WTC11 (cell line): ENCODE results near the gene FN3K.

Source experiments
- ARID4B ChIP-seq: sonication (generic); formaldehyde crosslinking; IDR thresholded peaks from 2 replicates; pipeline ENCODE4 v1.8.0; 2023; ENCODE audit warnings: missing genetic modification reagents, mild to moderate bottlenecking, borderline replicate concordance
- ATF2 ChIP-seq: sonication (generic); formaldehyde crosslinking; IDR thresholded peaks from 2 replicates; pipeline ENCODE4 v1.8.1; 2022; ENCODE audit warnings: low read depth, missing genetic modification reagents, borderline replicate concordance
- CTCF ChIP-seq: fragments of 200-600 bp; IDR thresholded peaks from 2 replicates; pipeline ENCODE4 v1.8.0; 2022; ENCODE audit warnings: antibody characterized with exemption
- ELF4 ChIP-seq: sonication (generic); formaldehyde crosslinking; IDR thresholded peaks from 2 replicates; pipeline ENCODE4 v1.8.1; 2022; ENCODE audit warnings: low read depth, mild to moderate bottlenecking, moderate library complexity, missing genetic modification reagents
- NFE2L1 ChIP-seq: sonication (generic); formaldehyde crosslinking; IDR thresholded peaks from 2 replicates; pipeline ENCODE4 v1.8.1; 2023; ENCODE audit warnings: missing genetic modification reagents
- SP1 ChIP-seq: sonication (generic); formaldehyde crosslinking; conservative IDR thresholded peaks from 2 replicates; pipeline ENCODE4 v1.8.1; 2022; ENCODE audit warnings: missing genetic modification reagents
- STAT6 ChIP-seq: sonication (generic); formaldehyde crosslinking; conservative IDR thresholded peaks from 2 replicates; pipeline ENCODE4 v1.8.1; 2023; ENCODE audit warnings: mild to moderate bottlenecking, low read depth, missing genetic modification reagents, moderate library complexity
- ZNF416 ChIP-seq: fragments of 250-450 bp; sonication (Bioruptor Pico); IDR thresholded peaks from 2 replicates; pipeline ENCODE4 v1.9.0; 2021; ENCODE audit warnings: mild to moderate bottlenecking, inconsistent platforms
- ZNF512 ChIP-seq: sonication (generic); formaldehyde crosslinking; IDR thresholded peaks from 2 replicates; pipeline ENCODE4 v1.8.1; 2022; ENCODE audit warnings: missing genetic modification reagents, borderline replicate concordance

- TF ChIP-seq STAT6 (no peak), NFE2L1 (no peak), ELF4 (CRISPR knock-in tag) (no peak), CTCF (no peak), ARID4B (no peak), ZNF416 (CRISPR knock-in tag) (no peak), ATF2 (no peak), SP1 (CRISPR knock-in tag) (no peak), ZNF512 (no peak)
Measured at GRCh38 chr17:82709024-82709675, 26.3 kb upstream of the FN3K start.
